HCT116 (cell line): ENCODE measurements around the gene THAP3.

Source experiments
- CTCF ChIP-seq, 3 experiments: fragments of 200-600 bp in 1 of 3; sonication (generic) in 1 of 3; IDR thresholded peaks in 2 of 3; conservative IDR thresholded peaks in 1 of 3; 2 replicates each; pipeline ENCODE4 v1.5.1; 2012 to 2017; ENCODE audit warnings: low read depth in 2 of 3, low read length in 2 of 3, antibody characterized with exemption in 1 of 3, borderline replicate concordance in 1 of 3, control low read depth in 1 of 3, mild to moderate bottlenecking in 1 of 3, mixed read lengths in 1 of 3, mixed run types in 1 of 3, moderate library complexity in 1 of 3; ENCODE audit not compliant: insufficient read depth in 1 of 3
- ELF1 ChIP-seq: IDR thresholded peaks from 2 replicates; pipeline ENCODE4 v1.6.1; 2012; ENCODE audit warnings: low read depth, borderline replicate concordance
- EZH2 ChIP-seq: fragments of 200-600 bp; sonication (generic); IDR thresholded peaks from 2 replicates; pipeline ENCODE4 v1.6.1; 2017; ENCODE audit warnings: antibody characterized with exemption, mixed run types
- FOSL1 ChIP-seq: IDR thresholded peaks from 2 replicates; pipeline ENCODE4 v1.6.1; 2012; ENCODE audit warnings: low read depth
- POLR2A ChIP-seq: IDR thresholded peaks from 2 replicates; pipeline ENCODE4 v1.7.0; 2011; ENCODE audit warnings: borderline replicate concordance; ENCODE audit not compliant: insufficient read depth, insufficient read length; ENCODE audit errors: extremely low read depth
- POLR2AphosphoS5 ChIP-seq: IDR thresholded peaks from 2 replicates; pipeline ENCODE4 v1.6.1; 2011; ENCODE audit warnings: mild to moderate bottlenecking, low read depth, low read length, moderate library complexity
- SIN3A ChIP-seq: IDR thresholded peaks from 2 replicates; pipeline ENCODE4 v1.6.1; 2012; ENCODE audit warnings: low read depth
- TCF7L2 ChIP-seq: IDR thresholded peaks from 2 replicates; pipeline ENCODE4 v1.7.0; 2011; ENCODE audit warnings: borderline replicate concordance, inconsistent platforms; ENCODE audit not compliant: insufficient read depth, insufficient read length; ENCODE audit errors: extremely low read depth
- YY1 ChIP-seq: IDR thresholded peaks from 2 replicates; pipeline ENCODE4 v1.6.1; 2011; ENCODE audit warnings: low read length, low read depth, moderate library complexity, mild to moderate bottlenecking; ENCODE audit not compliant: insufficient replicate concordance; ENCODE audit errors: extremely low read depth
- ZFX ChIP-seq: fragments of 450-650 bp; IDR thresholded peaks from 2 replicates; pipeline ENCODE4 v1.6.1; 2017

GRCh38 chr1:6585841-6586240 lies 38.8 kb upstream of the THAP3 start:
- TF ChIP-seq CTCF (IDR thresholded peaks at IDR 0.05 in 2 of 3, conservative IDR thresholded peaks at IDR 0.05 in 1 of 3; ENCODE audit: borderline replicate concordance in 1 of 3, insufficient read depth in 1 of 3, low read depth in 2 of 3, low read length in 2 of 3) (no peak), EZH2 (no peak), SIN3A (no peak), ZFX (no peak), FOSL1 (no peak), YY1 (no peak), TCF7L2 (no peak), ELF1 (no peak), POLR2A (no peak), POLR2AphosphoS5 (no peak)
